HEK293 (cell line): Measurements from ENCODE around the gene SOCS1.

Experiments
- CTCF ChIP-seq: fragments of 450-650 bp; formaldehyde crosslinking; IDR thresholded peaks from 2 replicates; pipeline ENCODE4 v1.5.1; 2016; ENCODE audit warnings: missing biosample characterization, missing genetic modification characterization
- GLI4 ChIP-seq: fragments of 450-650 bp; formaldehyde crosslinking; IDR thresholded peaks from 2 replicates; pipeline ENCODE4 v1.5.1; 2016; ENCODE audit warnings: missing biosample characterization, missing genetic modification characterization
- HOXA7 ChIP-seq: sonication (generic); formaldehyde crosslinking; IDR thresholded peaks from 2 replicates; pipeline ENCODE4 v1.8.1; 2022; ENCODE audit warnings: missing genetic modification reagents, borderline replicate concordance
- KLF17 ChIP-seq: fragments of 450-650 bp; formaldehyde crosslinking; IDR thresholded peaks from 2 replicates; pipeline ENCODE4 v1.5.1; 2016; ENCODE audit warnings: missing biosample characterization, missing genetic modification characterization
- PRDM1 ChIP-seq: fragments of 450-650 bp; formaldehyde crosslinking; IDR thresholded peaks from 2 replicates; pipeline ENCODE4; 2016; ENCODE audit warnings: missing biosample characterization, missing genetic modification characterization
- SALL2 ChIP-seq: fragments of 450-650 bp; formaldehyde crosslinking; IDR thresholded peaks from 2 replicates; pipeline ENCODE4 v1.5.0; 2017; ENCODE audit warnings: missing biosample characterization, mild to moderate bottlenecking, missing genetic modification characterization, borderline replicate concordance
- YY1 ChIP-seq: fragments of 450-650 bp; formaldehyde crosslinking; IDR thresholded peaks from 2 replicates; pipeline ENCODE4 v1.5.1; 2018; ENCODE audit warnings: missing biosample characterization, missing genetic modification characterization
- ZBTB26 ChIP-seq: fragments of 450-650 bp; formaldehyde crosslinking; optimal IDR thresholded peaks from 2 replicates; pipeline ENCODE3; 2016; ENCODE audit warnings: missing biosample characterization, mild to moderate bottlenecking, missing genetic modification characterization
- ZNF138 ChIP-seq: fragments of 450-650 bp; formaldehyde crosslinking; IDR thresholded peaks from 2 replicates; pipeline ENCODE4 v1.5.1; 2016; ENCODE audit warnings: missing biosample characterization, missing genetic modification characterization, borderline replicate concordance
- ZNF18 ChIP-seq: fragments of 450-650 bp; formaldehyde crosslinking; IDR thresholded peaks from 2 replicates; pipeline ENCODE4 v1.5.1; 2016; ENCODE audit warnings: missing biosample characterization, missing genetic modification characterization
- ZNF292 ChIP-seq: fragments of 450-650 bp; formaldehyde crosslinking; IDR thresholded peaks from 2 replicates; pipeline ENCODE4 v1.5.1; 2016; ENCODE audit warnings: low read depth, missing biosample characterization, missing genetic modification characterization, borderline replicate concordance
- ZNF561 ChIP-seq: fragments of 450-650 bp; IDR thresholded peaks from 2 replicates; pipeline ENCODE4 v1.5.1; 2018; ENCODE audit warnings: missing biosample characterization, missing genetic modification characterization, borderline replicate concordance

GRCh38 chr16:11205754-11206581 lies 50.0 kb downstream of the SOCS1 start:
- no peak for TF ChIP-seq ZNF561 (tag by site-specific recombination)
- TF ChIP-seq ZNF138 (tag by site-specific recombination), result no peak
- TF ChIP-seq CTCF (tag by site-specific recombination), result no peak
- TF ChIP-seq ZBTB26 (tag by site-specific recombination), result no peak
- TF ChIP-seq SALL2 (tag by site-specific recombination), result no peak
- no peak for TF ChIP-seq PRDM1 (tag by site-specific recombination)
- no peak for TF ChIP-seq ZNF292 (tag by site-specific recombination)
- no peak for TF ChIP-seq HOXA7
- no peak for TF ChIP-seq GLI4 (tag by site-specific recombination)
- no peak for TF ChIP-seq ZNF18 (tag by site-specific recombination)
- TF ChIP-seq YY1, result no peak
- TF ChIP-seq KLF17 (tag by site-specific recombination), result no peak
